Retina (tissue), 1 donor: ENCODE data around the gene LYPLAL1.

Experiments used
- DNase-seq: peaks from one replicate; pipeline ENCODE4 v3.0.0-alpha.2; 2016

LYPLAL1 gene

GRCh38 chr1:219173758-219174459 lies at the start of gene LYPLAL1:
Gene LYPLAL1 (plus strand): TSS chr1:219173878. CDS start chr1:219173891, 13 bp downstream.
- DNase-seq = peak; percentile 96

GRCh38 chr1:219124163-219124562 lies 49.5 kb upstream of the LYPLAL1 start:
- DNase-seq = no peak

- no peak for DNase-seq
Observed at GRCh38 chr1:219125342-219125741, 48.3 kb upstream of the LYPLAL1 start.

GRCh38 chr1:219126377-219126776 lies 47.3 kb upstream of the LYPLAL1 start:
- no peak for DNase-seq

GRCh38 chr1:219128957-219129356 lies 44.7 kb upstream of the LYPLAL1 start:
- no peak for DNase-seq

GRCh38 chr1:219130366-219130935 lies 43.2 kb upstream of the LYPLAL1 start:
- DNase-seq = no peak

- DNase-seq = no peak
Observed at GRCh38 chr1:219132939-219133338, 40.7 kb upstream of the LYPLAL1 start.

GRCh38 chr1:219138747-219139146 lies 34.9 kb upstream of the LYPLAL1 start:
- no peak for DNase-seq

- no peak for DNase-seq
Observed at GRCh38 chr1:219140303-219140877, 33.3 kb upstream of the LYPLAL1 start.

GRCh38 chr1:219143735-219144134 lies 29.9 kb upstream of the LYPLAL1 start:
- no peak for DNase-seq

- DNase-seq = no peak
Observed at GRCh38 chr1:219144658-219145315, 28.9 kb upstream of the LYPLAL1 start.

GRCh38 chr1:219147571-219148019 lies 26.1 kb upstream of the LYPLAL1 start:
- no peak for DNase-seq

- DNase-seq = no peak
Observed at GRCh38 chr1:219149009-219149577, 24.6 kb upstream of the LYPLAL1 start.

- no peak for DNase-seq
Observed at GRCh38 chr1:219149953-219150352, 23.7 kb upstream of the LYPLAL1 start.

- no peak for DNase-seq
Observed at GRCh38 chr1:219150913-219151312, 22.8 kb upstream of the LYPLAL1 start.

- no peak for DNase-seq
Observed at GRCh38 chr1:219151467-219151866, 22.2 kb upstream of the LYPLAL1 start.

- no peak for DNase-seq
Observed at GRCh38 chr1:219152751-219153150, 20.9 kb upstream of the LYPLAL1 start.

- no peak for DNase-seq
Observed at GRCh38 chr1:219153723-219154122, 20.0 kb upstream of the LYPLAL1 start.

GRCh38 chr1:219155135-219155534 lies 18.5 kb upstream of the LYPLAL1 start:
- DNase-seq = no peak

GRCh38 chr1:219159946-219160645 lies 13.6 kb upstream of the LYPLAL1 start:
- no peak for DNase-seq

GRCh38 chr1:219160967-219161366 lies 12.7 kb upstream of the LYPLAL1 start:
- DNase-seq = no peak

GRCh38 chr1:219161371-219161770 lies 12.3 kb upstream of the LYPLAL1 start:
- no peak for DNase-seq
